NK-92 (cell line): ENCODE measurements around the gene PDHB.
"Not testable (repeated sequence)": the region's sequence is repeated elsewhere in the genome, so short reads cannot be mapped to it uniquely, and the experiment has no call there.

ENCODE experiments used
- DNase-seq: peaks from one replicate; lab custom pipeline; 2025; ENCODE audit not compliant: unreplicated experiment; lab: John Stamatoyannopoulos, UW

Gene PDHB

GRCh38 chr3:58440996-58441355 lies 7.3 kb upstream of the PDHB start:
- DNase-seq = not testable (repeated sequence)

- not testable (repeated sequence) for DNase-seq
These were observed 3.6 kb upstream of the PDHB start for GRCh38 chr3:58437276-58437675.

GRCh38 chr3:58434990-58435389 lies 1.4 kb upstream of the PDHB start:
- no peak for DNase-seq

GRCh38 chr3:58434511-58434910 lies 879 bp upstream of the PDHB start:
- no peak for DNase-seq

- no peak for DNase-seq
These were observed 504 bp upstream of the PDHB start for GRCh38 chr3:58434168-58434504.

GRCh38 chr3:58432905-58433304 lies 727 bp downstream of the PDHB start:
- no peak for DNase-seq

GRCh38 chr3:58429657-58430056 lies 4.0 kb downstream of the PDHB start:
- DNase-seq = no peak

- no peak for DNase-seq
These were observed 5.8 kb downstream of the PDHB start for GRCh38 chr3:58427661-58428361.

- DNase-seq = no peak
These were observed 7.8 kb downstream of the PDHB start for GRCh38 chr3:58425782-58426181.

GRCh38 chr3:58424613-58425012 lies 9.0 kb downstream of the PDHB start:
- DNase-seq = no peak

GRCh38 chr3:58422756-58423325 lies 10.8 kb downstream of the PDHB start:
- no peak for DNase-seq

- no peak for DNase-seq
These were observed 12.6 kb downstream of the PDHB start for GRCh38 chr3:58421004-58421403.

- no peak for DNase-seq
These were observed 13.7 kb downstream of the PDHB start for GRCh38 chr3:58419780-58420507.

- no peak for DNase-seq
These were observed 15.4 kb downstream of the PDHB start for GRCh38 chr3:58418227-58418626.

- no peak for DNase-seq
These were observed 16.6 kb downstream of the PDHB start for GRCh38 chr3:58417075-58417474.

GRCh38 chr3:58416191-58416590 lies 17.4 kb downstream of the PDHB start:
- no peak for DNase-seq

GRCh38 chr3:58414538-58415197 lies 19.0 kb downstream of the PDHB start:
- no peak for DNase-seq

GRCh38 chr3:58411851-58412830 lies 21.5 kb downstream of the PDHB start:
- no peak for DNase-seq

- DNase-seq = no peak
These were observed 22.6 kb downstream of the PDHB start for GRCh38 chr3:58411036-58411435.

GRCh38 chr3:58409663-58410062 lies 24.0 kb downstream of the PDHB start:
- DNase-seq = no peak

- no peak for DNase-seq
These were observed 24.7 kb downstream of the PDHB start for GRCh38 chr3:58408906-58409305.
